ENCODE results near the gene MYH15. TPM values are rescaled to one million over a fixed set of nuclear protein-coding genes. Genes with fewer than 3 reads are reported as not detected.

MYH15 gene
- total RNA-seq, 1 donor from 2014 or later: not detected

GRCh38 chr3:108461661-108462111, 48.7 kb downstream of the MYH15 start:
- TF ChIP-seq POLR2AphosphoS5 (IDR thresholded peaks at IDR 0.05; ENCODE audit: insufficient read depth in 1 of 2, low read depth in 1 of 2) (no peak), CTCF (IDR thresholded peaks at IDR 0.05) (no peak), POLR2A (IDR thresholded peaks at IDR 0.05) (no peak)
- Histone ChIP-seq H3K36me3 (no peaks in the 10 kb centered on the region), H3K27me3 (no peaks in the 10 kb centered on the region), H3K4me3 (no peak overlapping the region), H3K9me3 (no peaks in the 10 kb centered on the region), H3K27ac (no peak overlapping the region), H3K4me1 (no peaks in the 10 kb centered on the region)
- no peak for DNase-seq (ENCODE audit: extremely low spot score in 2 of 2)
- intact Hi-C loops (cut with DNase I): no loop called here

- intact Hi-C loops (cut with DNase I): no loop called here
- Histone ChIP-seq H3K36me3 (no peaks in the 10 kb centered on the region), H3K4me3 (no peak overlapping the region), H3K9me3 (no peaks in the 10 kb centered on the region), H3K4me1 (no peaks in the 10 kb centered on the region), H3K27me3 (no peaks in the 10 kb centered on the region), H3K27ac (no peak overlapping the region)
- TF ChIP-seq POLR2A (IDR thresholded peaks at IDR 0.05) (no peak), POLR2AphosphoS5 (IDR thresholded peaks at IDR 0.05; ENCODE audit: insufficient read depth in 1 of 2, low read depth in 1 of 2) (no peak), CTCF (IDR thresholded peaks at IDR 0.05) (no peak)
- DNase-seq (ENCODE audit: extremely low spot score in 2 of 2): no peak
Observed at GRCh38 chr3:108459225-108459624, 51.2 kb downstream of the MYH15 start.

- TF ChIP-seq POLR2AphosphoS5 (IDR thresholded peaks at IDR 0.05; ENCODE audit: insufficient read depth in 1 of 2, low read depth in 1 of 2) (no peak), POLR2A (IDR thresholded peaks at IDR 0.05) (no peak)
- H3K27me3 ChIP-seq: no peaks in the 10 kb centered on the region
- H3K4me3 ChIP-seq: no peak overlapping the region
- H3K4me1 ChIP-seq: no peaks in the 10 kb centered on the region
- intact Hi-C loops (cut with DNase I): no loop called here
- no peak for DNase-seq (ENCODE audit: extremely low spot score in 2 of 2)
- H3K27ac ChIP-seq: no peak overlapping the region
- H3K9me3 ChIP-seq: no peaks in the 10 kb centered on the region
- no peaks in the 10 kb centered on the region for H3K36me3 ChIP-seq
Observed at GRCh38 chr3:108455212-108455705, 55.1 kb downstream of the MYH15 start.

GRCh38 chr3:108453565-108453964, 56.8 kb downstream of the MYH15 start:
- Histone ChIP-seq H3K4me3 (no peak overlapping the region), H3K4me1 (no peaks in the 10 kb centered on the region), H3K27me3 (no peaks in the 10 kb centered on the region), H3K36me3 (no peaks in the 10 kb centered on the region), H3K9me3 (no peaks in the 10 kb centered on the region), H3K27ac (no peak overlapping the region)
- intact Hi-C loops (cut with DNase I): no loop called here
- no peak for TF ChIP-seq CTCF (IDR thresholded peaks at IDR 0.05)
- TF ChIP-seq POLR2A (IDR thresholded peaks at IDR 0.05): no peak
- no peak for TF ChIP-seq POLR2AphosphoS5 (IDR thresholded peaks at IDR 0.05; ENCODE audit: insufficient read depth in 1 of 2, low read depth in 1 of 2)
- DNase-seq (ENCODE audit: extremely low spot score in 2 of 2): no peak

- Histone ChIP-seq H3K36me3 (no peaks in the 10 kb centered on the region), H3K9me3 (no peaks in the 10 kb centered on the region), H3K4me1 (no peaks in the 10 kb centered on the region), H3K27me3 (no peaks in the 10 kb centered on the region), H3K27ac (no peak overlapping the region), H3K4me3 (no peak overlapping the region)
- DNase-seq (ENCODE audit: extremely low spot score in 2 of 2): no peak
- intact Hi-C loops (cut with DNase I): no loop called here
- no peak for TF ChIP-seq CTCF (IDR thresholded peaks at IDR 0.05)
- no peak for TF ChIP-seq POLR2AphosphoS5 (IDR thresholded peaks at IDR 0.05; ENCODE audit: insufficient read depth in 1 of 2, low read depth in 1 of 2)
- TF ChIP-seq POLR2A (IDR thresholded peaks at IDR 0.05): no peak
Observed at GRCh38 chr3:108450444-108450843, 60.0 kb downstream of the MYH15 start.

All from vagina (tissue), 2 donors.